CD4-positive, alpha-beta T cell treated with Interleukin-6 at 100 ng/mL for 8 hours (primary cell): ENCODE results near the gene LIN28B.
"Not testable (repeated sequence)": the region's sequence is repeated elsewhere in the genome, so short reads cannot be mapped to it uniquely, and the experiment has no call there.

Experiments used
- DNase-seq: peaks from one replicate; pipeline ENCODE4 v3.0.0-alpha.2; 2020; ENCODE audit warnings: mixed read lengths, low spot score

LIN28B gene

GRCh38 chr6:104957301-104958177 is 632 bp downstream of the LIN28B start:
- no peak for DNase-seq

GRCh38 chr6:104958178-104959025 is 1.5 kb downstream of the LIN28B start:
- DNase-seq = no peak

GRCh38 chr6:104959026-104959858 is 2.3 kb downstream of the LIN28B start:
- no peak for DNase-seq

GRCh38 chr6:104969108-104969507 is 12.2 kb downstream of the LIN28B start:
- no peak for DNase-seq

- no peak for DNase-seq
These were observed 13.1 kb downstream of the LIN28B start for GRCh38 chr6:104969785-104970581.

- no peak for DNase-seq
These were observed 16.5 kb downstream of the LIN28B start for GRCh38 chr6:104973404-104973803.

GRCh38 chr6:104983296-104983695 is 26.4 kb downstream of the LIN28B start:
- DNase-seq = no peak

- DNase-seq = no peak
These were observed 26.9 kb downstream of the LIN28B start for GRCh38 chr6:104983776-104984175.

GRCh38 chr6:104984831-104985230 is 27.9 kb downstream of the LIN28B start:
- DNase-seq = no peak

- DNase-seq = not testable (repeated sequence)
These were observed 29.0 kb downstream of the LIN28B start for GRCh38 chr6:104985875-104986274.

- no peak for DNase-seq
These were observed 29.7 kb downstream of the LIN28B start for GRCh38 chr6:104986625-104987024.

GRCh38 chr6:104987218-104987617 is 30.3 kb downstream of the LIN28B start:
- DNase-seq = no peak

- DNase-seq = no peak
These were observed 33.2 kb downstream of the LIN28B start for GRCh38 chr6:104990085-104990484.

GRCh38 chr6:104991062-104991461 is 34.2 kb downstream of the LIN28B start:
- not testable (repeated sequence) for DNase-seq

- not testable (repeated sequence) for DNase-seq
These were observed 36.7 kb downstream of the LIN28B start for GRCh38 chr6:104993576-104993975.

GRCh38 chr6:104995989-104996617 is 39.2 kb downstream of the LIN28B start:
- no peak for DNase-seq

GRCh38 chr6:105001063-105001462 is 44.2 kb downstream of the LIN28B start:
- DNase-seq = no peak

GRCh38 chr6:105001906-105002305 is 45.0 kb downstream of the LIN28B start:
- no peak for DNase-seq

- DNase-seq = no peak
These were observed 48.5 kb downstream of the LIN28B start for GRCh38 chr6:105005451-105005850.

- DNase-seq = not testable (repeated sequence)
These were observed 56.6 kb downstream of the LIN28B start for GRCh38 chr6:105013459-105013858.

GRCh38 chr6:105014448-105014847 is 57.5 kb downstream of the LIN28B start:
- no peak for DNase-seq
